PC-9 (cell line): Measurements from ENCODE around the gene LSMEM2. TPM values are rescaled to one million over a fixed set of nuclear protein-coding genes. Genes with fewer than 3 reads are reported as not detected.

Source experiments
- BruUV-seq: library from RNA; stranded (reverse); fragments of 400-500 nt; replicated peaks from 2 replicates; lab custom pipeline; 2021; lab: Mats Ljungman, UMichigan
- CTCF ChIA-PET: fragments of 300-600 bp; sonication (Branson Sonifier 250); formaldehyde crosslinking; loops from one replicate; lab custom pipeline; 2022; ENCODE audit warnings: antibody characterized with exemption; lab: Charles Lee
- POLR2A ChIA-PET: fragments of 300-600 bp; sonication (Branson Sonifier 250); formaldehyde crosslinking; loops from one replicate; lab custom pipeline; 2022; ENCODE audit warnings: antibody characterized with exemption; ENCODE audit not compliant: unreplicated experiment; lab: Charles Lee
- DNase-seq, 2 experiments: peaks; one replicate each; pipeline versions ENCODE4 v3.0.0 to v3.0.0-alpha.2; 2015 to 2022; ENCODE audit warnings: mixed read lengths in 1 of 2
- H2AFZ ChIP-seq: fragments of 200-600 bp; sonication (generic); 2 replicates; pipeline ENCODE4 v1.8.1; 2017; ENCODE audit warnings: antibody characterized with exemption
- H3F3A ChIP-seq: fragments of 200-600 bp; sonication (generic); 2 replicates; pipeline ENCODE4 v1.8.1; 2017; ENCODE audit warnings: antibody characterized with exemption, mild to moderate bottlenecking, low read depth; ENCODE audit not compliant: insufficient read depth
- H3K27ac ChIP-seq: fragments of 200-600 bp; sonication (generic); 2 replicates; pipeline ENCODE4 v1.6.1; 2016; ENCODE audit warnings: mixed run types
- H3K27me3 ChIP-seq: fragments of 200-600 bp; sonication (generic); 2 replicates; pipeline ENCODE4 v1.6.1; 2016; ENCODE audit warnings: low read depth, mixed run types; ENCODE audit not compliant: insufficient read depth
- H3K36me3 ChIP-seq: fragments of 200-600 bp; sonication (generic); 2 replicates; pipeline ENCODE4 v1.6.1; 2016; ENCODE audit warnings: low read depth, mixed run types
- H3K4me1 ChIP-seq: fragments of 200-600 bp; sonication (generic); replicated peaks from 2 replicates; pipeline ENCODE4 v1.6.1; 2016; ENCODE audit warnings: mixed run types; ENCODE audit not compliant: insufficient read depth
- H3K4me2 ChIP-seq: fragments of 200-600 bp; sonication (generic); 2 replicates; pipeline ENCODE4 v1.6.1; 2017; ENCODE audit warnings: mixed run types
- H3K4me3 ChIP-seq: fragments of 200-600 bp; sonication (generic); 2 replicates; pipeline ENCODE4 v1.6.1; 2016; ENCODE audit warnings: mixed run types
- H3K79me2 ChIP-seq: fragments of 200-600 bp; sonication (generic); 2 replicates; pipeline ENCODE4 v1.6.1; 2017; ENCODE audit warnings: low read depth, mixed run types
- H3K9me2 ChIP-seq: fragments of 200-600 bp; sonication (generic); 2 replicates; pipeline ENCODE4 v1.8.1; 2017; ENCODE audit warnings: mild to moderate bottlenecking; ENCODE audit not compliant: insufficient read depth
- H3K9me3 ChIP-seq: fragments of 200-600 bp; sonication (generic); 2 replicates; pipeline ENCODE4 v1.8.1; 2016; ENCODE audit warnings: low read depth; ENCODE audit not compliant: insufficient read depth
- H4K20me1 ChIP-seq: fragments of 200-600 bp; sonication (generic); 2 replicates; pipeline ENCODE4 v1.8.1; 2017; ENCODE audit not compliant: insufficient read depth
- CTCF ChIP-seq: fragments of 200-600 bp; sonication (generic); conservative IDR thresholded peaks from 2 replicates; pipeline ENCODE4 v1.6.1; 2017; ENCODE audit warnings: mixed run types, antibody characterized with exemption, mild to moderate bottlenecking, moderate library complexity
- EZH2 ChIP-seq: fragments of 200-600 bp; sonication (generic); IDR thresholded peaks from 2 replicates; pipeline ENCODE4 v1.8.0; 2017; ENCODE audit warnings: antibody characterized with exemption, low read depth
- intact Hi-C: fragments of 100-400 bp; cut with micrococcal nuclease; formaldehyde crosslinking; loops from one replicate; pipeline ENCODE4 v1.10.0; 2022; ENCODE audit not compliant: unreplicated experiment
- total RNA-seq: library from RNA; stranded (reverse); gene quantifications from 2 replicates; pipeline ENCODE4 v1.2.3, GENCODE V29; 2021

Gene LSMEM2
- total RNA-seq, 1 experiment from 2014 or later, result 0.55 TPM

DNA sequence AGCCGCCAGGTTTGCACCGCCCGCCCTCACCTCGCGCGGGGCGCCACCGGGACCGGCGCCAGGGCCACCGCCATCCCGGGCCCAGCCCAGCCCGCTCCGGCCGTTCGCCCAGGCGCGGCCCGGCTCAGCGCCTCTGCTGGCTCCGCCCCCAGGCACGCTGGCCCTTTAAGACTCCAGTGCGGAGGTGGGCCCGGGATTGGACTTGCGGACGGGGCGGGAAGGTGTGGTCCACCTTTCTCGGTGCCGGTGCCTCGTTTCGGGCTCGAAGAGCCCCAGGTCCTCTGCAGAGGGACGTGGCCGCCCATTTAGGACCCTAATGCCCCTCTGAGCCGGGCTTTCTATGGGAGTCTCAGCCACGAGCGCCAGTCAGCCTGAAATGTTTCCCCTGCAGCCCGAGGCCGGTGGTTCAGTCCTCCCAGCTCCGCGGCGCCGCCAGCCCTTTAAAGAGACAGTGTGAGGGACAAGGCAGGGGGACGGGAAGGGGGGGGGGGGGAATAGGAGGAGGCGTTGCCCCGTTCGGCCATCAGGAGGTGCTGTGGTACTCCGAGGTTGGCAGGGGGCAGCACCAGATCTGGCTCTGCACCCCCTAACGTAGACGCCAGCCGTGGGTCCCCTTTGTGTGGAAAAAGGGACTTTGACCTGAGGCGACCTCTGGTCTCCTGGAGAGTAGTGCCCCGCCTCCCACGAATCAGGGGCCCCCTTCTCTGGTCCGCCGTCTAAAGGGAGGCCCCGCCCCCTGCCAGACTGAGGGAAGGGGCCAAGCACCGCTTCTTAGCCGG lies 42.6 kb downstream of the LSMEM2 start:
- Histone ChIP-seq H3K4me2 (peak overlapping the region; percentile 91), H3F3A (peaks cover 28% of the 10 kb centered on the region), H3K36me3 (peaks cover 7% of the 10 kb centered on the region; the same call in 1 of the 2 replicates), H3K27me3 (no peaks in the 10 kb centered on the region), H3K4me3 (peak overlapping the region; percentile 69), H3K4me1 (peaks cover 31% of the 10 kb centered on the region), H3K9me2 (no peaks in the 10 kb centered on the region), H4K20me1 (peaks cover 7% of the 10 kb centered on the region; the same call in 1 of the 2 replicates), H2AFZ (peak overlapping the region; percentile 91), H3K9me3 (no peaks in the 10 kb centered on the region), H3K79me2 (peaks cover 27% of the 10 kb centered on the region), H3K27ac (peak overlapping the region; percentile 83)
- peak; percentile 69 to 89 for DNase-seq
- POLR2A ChIA-PET, result interaction anchor here (0.7 to 1.0 kb wide), 2 partner anchors 22 to 29 kb away, joined by 5 to 7 read pairs; partner anchors contain the start of genes HYAL3 and NAA80
- TF ChIP-seq EZH2 (no peak), CTCF (peak; percentile 62)
- intact Hi-C loops, result loop anchor here (1.0 kb wide), 1 partner anchor 29 kb away; the partner anchor contains the start of gene IFRD2
- BruUV-seq, result no TSS peak
- CTCF ChIA-PET, result interaction anchor here (0.5 to 1.1 kb wide), 6 partner anchors 18 to 1895 kb away, joined by 3 to 13 read pairs (median 4); partner anchors contain the start of gene HYAL1

- H4K20me1 ChIP-seq, result peaks cover 7% of the 10 kb centered on the region; the same call in 1 of the 2 replicates
- ChIA-PET POLR2A (no interaction called here), CTCF (no interaction called here)
- DNase-seq, result no peak
- H3K4me3 ChIP-seq, result no peak overlapping the region
- no peak overlapping the region for H3K27ac ChIP-seq
- H3K27me3 ChIP-seq, result no peaks in the 10 kb centered on the region
- no peaks in the 10 kb centered on the region for H3K9me3 ChIP-seq
- intact Hi-C loops, result no loop called here
- BruUV-seq, result no TSS peak
- H3K36me3 ChIP-seq, result peaks cover 7% of the 10 kb centered on the region; the same call in 1 of the 2 replicates
- H3F3A ChIP-seq, result peaks cover 25% of the 10 kb centered on the region
- no peak overlapping the region for H2AFZ ChIP-seq
- H3K79me2 ChIP-seq, result peaks cover 33% of the 10 kb centered on the region
- peaks cover 29% of the 10 kb centered on the region for H3K4me1 ChIP-seq
- H3K4me2 ChIP-seq, result peak overlapping the region; percentile 91; the same call in 1 of the 2 replicates
- 0 out of 2 replicates have a peak, but pooled peaks have one; percentile 12 for TF ChIP-seq CTCF
- TF ChIP-seq EZH2, result no peak
- no peaks in the 10 kb centered on the region for H3K9me2 ChIP-seq
These were observed 43.2 kb downstream of the LSMEM2 start for GRCh38 chr3:50322115-50322385.

DNA sequence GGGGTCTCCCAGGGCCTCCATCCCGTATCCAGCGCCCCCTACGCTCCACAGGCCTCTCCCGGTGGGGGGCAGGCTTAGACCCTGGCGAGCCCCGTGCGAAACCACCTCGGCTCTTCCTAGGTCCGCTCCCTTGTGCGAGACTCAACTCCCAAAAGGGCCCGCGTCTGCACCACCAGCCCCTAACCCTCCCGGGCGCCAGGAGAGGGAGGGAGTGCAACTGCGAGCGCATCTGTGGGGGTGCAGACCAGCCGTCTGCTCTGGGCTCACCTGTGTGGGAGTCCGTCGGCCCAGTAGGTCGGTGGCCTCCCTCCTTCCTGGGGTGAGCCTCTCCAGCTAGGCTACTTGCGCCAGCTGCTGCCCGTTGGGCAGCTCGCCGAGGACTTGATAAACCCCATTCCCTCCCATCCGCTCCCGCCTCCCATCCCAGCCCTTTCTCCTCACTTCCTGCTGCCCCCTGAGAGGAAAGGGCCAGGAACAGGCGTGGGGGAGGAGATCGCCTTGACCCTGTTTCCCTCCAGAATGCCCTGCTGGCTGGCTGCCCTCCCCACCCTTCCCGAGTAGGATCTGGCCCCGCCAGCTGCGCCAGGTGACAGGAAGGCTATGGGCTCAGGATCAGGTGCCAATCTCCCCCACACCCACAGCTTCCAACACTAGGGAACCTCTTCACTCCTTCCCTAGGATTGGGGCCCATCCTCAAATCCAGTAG lies 43.7 kb downstream of the LSMEM2 start, which contains the start of gene HYAL2:
HYAL2 (minus strand) TSS at position 360 of the 706 bp plus-strand sequence. CDS start 2,256 bp downstream, outside the sequence.
- peaks cover 7% of the 10 kb centered on the region; the same call in 1 of the 2 replicates for H3K36me3 ChIP-seq
- H4K20me1 ChIP-seq, result peaks cover 4% of the 10 kb centered on the region; the same call in 1 of the 2 replicates
- peaks cover 24% of the 10 kb centered on the region for H3K4me1 ChIP-seq
- peak within 1 kb of the TSS; percentile 91 for H3K4me2 ChIP-seq
- H3K79me2 ChIP-seq, result peaks cover 37% of the 10 kb centered on the region
- H3K27me3 ChIP-seq, result no peaks in the 10 kb centered on the region
- no peak for TF ChIP-seq CTCF
- TF ChIP-seq EZH2, result no peak
- H3K27ac ChIP-seq, result peak within 1 kb of the TSS; percentile 83
- no peaks in the 10 kb centered on the region for H3K9me3 ChIP-seq
- ChIA-PET POLR2A (no interaction called here), CTCF (interaction anchor here (1.1 kb wide), 1 partner anchor 50 kb away, joined by 7 read pairs; no protein-coding TSS in a partner anchor)
- intact Hi-C loops, result no loop called here
- H3F3A ChIP-seq, result peaks cover 20% of the 10 kb centered on the region
- peak within 1 kb of the TSS; percentile 69 for H3K4me3 ChIP-seq
- BruUV-seq, result no TSS peak
- no peaks in the 10 kb centered on the region for H3K9me2 ChIP-seq
- DNase-seq, result no peak
- H2AFZ ChIP-seq, result peak within 1 kb of the TSS; percentile 91
